GM12864 (cell line): ENCODE results near the gene PRR23E.

Source experiments
- DNase-seq: peaks from one replicate; pipeline ENCODE4 v3.0.0-alpha.2; 2011; ENCODE audit warnings: low read depth
- H3K4me3 ChIP-seq: 2 replicates; pipeline ENCODE4 v1.5.1; 2011; ENCODE audit warnings: mild to moderate bottlenecking, low read depth, low read length, control low read depth
- TF ChIP-seq, protein P1 (sequence below): IDR thresholded peaks from 2 replicates; pipeline ENCODE4 v1.5.1; 2011; ENCODE audit warnings: low read depth, mild to moderate bottlenecking, moderate library complexity, low read length, control low read depth, inconsistent platforms; ENCODE audit errors: missing control alignments

Gene PRR23E

DNA sequence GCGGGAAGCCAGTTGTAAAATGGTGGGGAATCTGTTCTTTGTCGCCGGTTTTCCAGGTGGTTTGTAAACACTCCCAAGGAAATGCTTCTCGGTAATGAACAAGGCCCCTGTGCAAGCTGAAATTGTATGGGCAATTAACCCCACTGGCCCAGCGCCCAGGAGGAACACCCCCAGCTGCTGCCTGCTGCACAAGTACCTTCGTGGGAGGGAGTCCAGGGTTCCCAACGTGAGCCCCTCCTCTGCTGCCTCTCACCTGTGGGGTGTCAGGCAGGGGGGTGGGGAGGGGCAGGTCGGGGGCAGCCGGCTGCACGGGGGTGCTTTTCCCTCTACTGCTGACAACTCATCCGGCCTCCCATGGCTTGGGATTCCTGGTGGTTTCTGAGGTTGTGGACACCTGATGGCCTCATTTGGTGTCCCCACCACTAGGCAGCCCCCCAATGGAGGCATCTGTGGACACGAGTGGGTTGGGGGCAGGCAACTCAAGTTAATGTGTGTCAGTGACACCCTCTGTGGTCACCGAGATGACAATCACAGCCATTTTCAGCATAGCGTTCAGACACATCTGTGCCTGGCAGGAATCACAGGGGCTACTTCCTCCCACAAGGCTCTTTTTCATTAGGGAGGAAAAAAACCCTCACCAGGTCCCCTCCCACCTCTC lies 35.6 kb upstream of the PRR23E start:
- TF ChIP-seq, protein P1, sequence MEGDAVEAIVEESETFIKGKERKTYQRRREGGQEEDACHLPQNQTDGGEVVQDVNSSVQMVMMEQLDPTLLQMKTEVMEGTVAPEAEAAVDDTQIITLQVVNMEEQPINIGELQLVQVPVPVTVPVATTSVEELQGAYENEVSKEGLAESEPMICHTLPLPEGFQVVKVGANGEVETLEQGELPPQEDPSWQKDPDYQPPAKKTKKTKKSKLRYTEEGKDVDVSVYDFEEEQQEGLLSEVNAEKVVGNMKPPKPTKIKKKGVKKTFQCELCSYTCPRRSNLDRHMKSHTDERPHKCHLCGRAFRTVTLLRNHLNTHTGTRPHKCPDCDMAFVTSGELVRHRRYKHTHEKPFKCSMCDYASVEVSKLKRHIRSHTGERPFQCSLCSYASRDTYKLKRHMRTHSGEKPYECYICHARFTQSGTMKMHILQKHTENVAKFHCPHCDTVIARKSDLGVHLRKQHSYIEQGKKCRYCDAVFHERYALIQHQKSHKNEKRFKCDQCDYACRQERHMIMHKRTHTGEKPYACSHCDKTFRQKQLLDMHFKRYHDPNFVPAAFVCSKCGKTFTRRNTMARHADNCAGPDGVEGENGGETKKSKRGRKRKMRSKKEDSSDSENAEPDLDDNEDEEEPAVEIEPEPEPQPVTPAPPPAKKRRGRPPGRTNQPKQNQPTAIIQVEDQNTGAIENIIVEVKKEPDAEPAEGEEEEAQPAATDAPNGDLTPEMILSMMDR, result no peak
- H3K4me3 ChIP-seq, result no peak overlapping the region
- DNase-seq, result no peak

DNA sequence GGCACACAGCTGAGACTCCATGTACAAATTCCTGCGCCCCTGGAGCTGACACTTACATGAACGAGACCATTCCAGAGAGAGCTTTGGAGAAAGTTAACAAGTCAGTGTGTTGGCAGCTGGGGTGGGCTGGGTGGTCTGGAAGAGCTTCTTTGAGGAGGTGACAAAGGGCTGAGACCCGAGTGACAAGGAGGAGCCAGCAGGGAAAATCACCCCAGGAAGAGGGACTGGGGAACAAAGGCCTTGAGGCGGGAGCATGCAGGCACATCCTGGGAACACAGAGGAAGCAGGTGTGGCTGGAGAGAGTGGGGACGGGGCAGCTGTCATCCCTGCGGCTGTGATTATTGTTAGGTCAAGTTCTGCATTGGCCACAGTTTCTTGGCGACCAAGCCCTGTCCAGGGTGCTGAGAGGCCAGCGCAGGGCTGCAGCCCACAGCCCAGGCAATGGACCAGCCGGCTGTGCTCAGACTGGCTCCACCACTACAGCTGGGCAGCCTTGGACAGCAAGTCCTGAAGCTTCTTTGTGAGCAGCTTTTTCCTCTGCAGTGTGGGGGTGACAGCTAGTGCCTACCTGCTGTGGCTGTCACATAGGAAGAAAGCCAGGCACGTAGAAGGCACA lies 34.2 kb upstream of the PRR23E start:
- H3K4me3 ChIP-seq, result no peak overlapping the region
- TF ChIP-seq, protein P1, result no peak
- no peak for DNase-seq

DNA sequence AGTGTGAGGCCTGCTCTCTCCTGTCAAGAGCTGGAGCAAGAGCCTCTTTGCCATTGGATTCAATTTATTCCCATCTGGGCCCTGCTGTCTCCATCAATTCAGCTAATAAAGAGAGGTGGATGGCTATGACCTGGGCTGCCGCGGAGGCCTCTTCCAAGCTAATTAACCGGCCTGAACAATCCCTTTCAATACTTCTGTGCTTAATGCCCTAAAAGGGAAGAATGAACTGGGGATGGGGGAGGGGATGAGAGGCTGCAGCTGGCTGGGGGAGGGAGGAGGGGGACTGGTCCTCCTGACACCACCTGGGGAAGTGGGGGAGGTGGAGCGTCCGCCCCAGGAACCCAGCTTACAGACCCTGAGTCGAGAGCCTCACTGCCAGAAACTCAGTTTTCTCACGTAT lies 33.4 kb upstream of the PRR23E start:
- TF ChIP-seq, protein P1, result no peak
- H3K4me3 ChIP-seq, result no peak overlapping the region
- no peak for DNase-seq

DNA sequence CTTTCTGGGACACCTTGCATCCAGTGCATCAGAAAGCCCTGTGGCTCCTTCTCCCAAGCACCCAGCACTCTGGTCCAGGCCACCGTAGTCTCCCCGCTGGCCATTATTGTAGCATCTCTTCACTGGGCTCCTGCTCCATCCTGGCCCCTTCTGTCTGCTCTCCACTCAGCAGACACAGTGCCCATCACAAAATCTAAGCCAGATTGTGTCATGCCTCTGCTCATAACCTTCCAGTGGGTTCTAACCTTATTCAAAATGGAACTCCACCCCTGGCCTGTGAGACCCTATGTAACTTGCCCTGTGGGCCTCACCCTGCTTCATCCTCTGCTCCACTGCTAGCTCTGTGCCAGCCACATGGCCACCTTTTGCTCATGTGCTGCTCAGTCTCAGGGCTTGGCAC lies 31.7 kb upstream of the PRR23E start:
- H3K4me3 ChIP-seq, result no peak overlapping the region
- no peak for DNase-seq
- TF ChIP-seq, protein P1, result no peak

DNA sequence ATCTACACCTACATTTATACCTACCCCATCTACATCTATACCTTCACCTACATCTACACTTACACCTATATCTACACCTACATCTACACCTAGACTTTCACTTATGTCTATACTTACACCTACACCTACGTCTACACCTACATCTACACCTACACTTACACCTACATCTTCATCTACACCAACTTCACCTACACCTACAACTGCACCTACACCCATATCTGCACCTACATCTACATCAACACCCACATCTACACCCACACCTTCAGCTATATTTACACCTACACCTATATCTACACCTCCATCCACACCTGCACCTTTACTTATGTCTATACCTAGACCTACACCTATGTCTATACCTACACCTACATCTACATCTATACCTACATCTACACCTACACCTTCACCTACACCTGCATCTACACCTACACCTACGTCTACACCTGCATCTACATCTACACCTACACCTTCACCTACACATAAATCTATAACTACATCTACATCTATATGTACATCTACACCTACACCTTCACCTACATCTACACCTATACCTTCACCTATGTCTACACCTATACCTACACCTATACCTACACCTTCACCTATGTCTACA lies 30.9 kb upstream of the PRR23E start:
- TF ChIP-seq, protein P1, result no peak
- DNase-seq, result no peak
- H3K4me3 ChIP-seq, result no peak overlapping the region

DNA sequence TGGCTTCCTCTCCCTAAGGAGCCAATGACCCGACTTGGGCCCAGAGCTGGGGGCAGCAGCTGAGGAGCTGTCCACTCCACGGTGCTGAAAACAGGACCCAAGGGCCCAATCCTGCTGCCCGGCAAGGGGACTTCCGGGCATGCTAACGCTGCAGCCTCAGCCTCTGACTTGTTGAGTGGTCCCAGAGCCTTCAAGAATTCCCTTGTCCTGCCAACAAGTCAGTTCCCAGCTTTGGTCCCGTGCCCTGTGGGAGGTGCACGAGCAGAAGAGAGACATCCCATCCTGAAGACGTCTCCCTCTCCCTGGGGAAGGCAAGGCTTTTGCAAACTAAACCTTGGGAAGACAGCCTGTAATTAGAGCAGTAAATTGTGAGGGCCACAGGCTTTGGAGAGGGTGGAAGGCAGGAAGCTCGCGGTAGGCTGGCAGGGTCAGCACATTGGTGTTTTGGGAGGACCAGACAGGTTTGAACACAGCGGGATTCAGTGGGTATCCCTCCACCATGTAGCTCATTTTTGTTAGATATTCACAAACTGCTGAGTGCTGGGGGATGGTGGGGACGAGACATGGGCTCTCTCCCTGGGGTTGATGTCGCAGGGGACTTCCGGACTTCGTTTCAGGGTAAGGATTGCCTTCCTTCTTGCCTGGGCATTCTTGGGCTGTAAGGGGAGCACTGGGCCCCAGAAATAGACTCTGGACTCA lies 29.8 kb upstream of the PRR23E start:
- TF ChIP-seq, protein P1, result no peak
- DNase-seq, result no peak
- H3K4me3 ChIP-seq, result no peak overlapping the region
